SH-SY5Y (cell line): ENCODE data around the gene KCND2.

Experiments
- GATA2 ChIP-seq: IDR thresholded peaks from 2 replicates; pipeline ENCODE4 v1.6.1; 2011; ENCODE audit warnings: mild to moderate bottlenecking, low read depth, low read length
- GATA3 ChIP-seq: IDR thresholded peaks from 2 replicates; pipeline ENCODE4 v1.6.1; 2011; ENCODE audit warnings: low read depth, mild to moderate bottlenecking, low read length, moderate library complexity

DNA sequence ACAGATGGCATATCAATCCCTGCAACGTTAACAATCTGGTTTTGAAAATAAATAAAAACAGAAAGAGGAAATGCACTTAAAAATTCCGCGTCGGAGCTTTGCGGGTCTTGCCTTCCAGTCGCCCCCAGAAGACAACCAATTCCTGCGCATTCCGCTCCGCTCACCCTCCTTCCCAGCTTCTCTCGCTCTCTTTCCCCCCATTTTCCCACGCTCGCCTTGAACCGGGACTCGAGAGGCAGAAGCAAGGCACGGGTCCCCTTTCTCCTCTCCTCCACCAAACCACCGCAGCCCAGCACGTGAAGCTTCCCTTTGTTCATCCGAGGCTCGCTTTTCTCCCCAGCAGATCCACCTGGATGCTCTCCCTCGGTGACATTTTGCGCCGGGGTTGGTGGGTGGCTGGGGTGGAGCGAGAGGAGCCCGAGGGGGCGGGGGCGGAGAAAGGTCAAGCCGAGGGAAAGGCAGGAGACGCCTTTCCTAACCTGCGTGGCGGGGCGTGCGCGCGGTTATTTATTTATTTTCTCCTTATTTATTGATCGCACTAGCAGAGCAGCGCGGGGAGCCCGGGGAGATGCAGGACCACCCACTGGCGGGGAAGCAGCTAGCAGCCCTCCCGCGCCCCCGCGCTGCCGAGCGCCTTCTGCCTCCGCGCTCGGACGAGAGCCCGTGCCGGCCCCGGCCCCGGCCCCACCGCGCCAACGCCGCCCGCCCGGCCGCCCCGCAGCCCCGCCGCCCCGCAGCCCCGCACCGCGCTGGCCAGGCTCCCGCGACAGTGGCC lies at the start of gene KCND2:
- TF ChIP-seq GATA2 (no peak), GATA3 (no peak)
